Measurements from ENCODE around the gene UBXN6.

Gene UBXN6

GRCh38 chr19:4493104-4493928, 35.7 kb upstream of the UBXN6 start:
- DNase-seq = no peak

DNA sequence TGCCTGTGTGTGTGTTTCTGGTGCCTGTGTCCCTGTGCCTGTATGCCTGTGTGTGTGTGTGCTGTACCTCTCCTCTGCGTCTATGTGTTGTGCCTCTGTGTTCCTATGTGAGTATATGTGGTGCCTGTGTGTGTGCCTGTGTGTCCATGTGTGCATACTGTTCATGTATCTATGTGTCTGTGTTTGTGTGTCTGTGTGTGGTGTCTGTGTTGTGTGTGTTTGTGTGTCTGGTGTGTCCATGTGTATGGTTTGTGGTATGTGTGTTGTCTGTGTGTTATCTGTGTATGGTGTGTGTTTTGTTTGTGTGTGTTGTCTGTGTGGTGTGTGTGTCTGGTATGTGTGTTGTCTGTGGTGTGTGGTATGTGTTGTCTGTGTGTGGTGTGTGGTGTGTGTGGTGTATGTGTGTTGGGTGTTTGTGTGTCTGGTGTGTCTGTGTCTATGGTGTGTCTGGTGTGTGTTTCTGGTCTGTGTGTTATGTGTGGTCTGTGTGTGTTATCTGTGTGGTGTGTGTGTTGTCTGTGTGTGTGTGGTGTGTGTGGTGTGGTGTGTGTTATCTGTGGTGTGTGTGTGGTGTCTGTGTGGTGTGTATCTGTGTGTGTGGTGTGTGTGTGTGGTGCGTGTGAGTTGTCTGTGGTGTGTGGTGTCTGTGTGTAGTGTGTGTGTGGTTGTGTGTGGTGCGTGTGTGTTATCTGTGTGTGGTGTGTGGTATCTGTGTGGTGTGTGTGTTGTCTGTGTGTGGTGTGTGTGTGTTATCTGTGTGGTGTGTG, 34.9 kb upstream of the UBXN6 start:
- DNase-seq = no peak

GRCh38 chr19:4491446-4491845, 33.9 kb upstream of the UBXN6 start:
- DNase-seq = no peak

DNA sequence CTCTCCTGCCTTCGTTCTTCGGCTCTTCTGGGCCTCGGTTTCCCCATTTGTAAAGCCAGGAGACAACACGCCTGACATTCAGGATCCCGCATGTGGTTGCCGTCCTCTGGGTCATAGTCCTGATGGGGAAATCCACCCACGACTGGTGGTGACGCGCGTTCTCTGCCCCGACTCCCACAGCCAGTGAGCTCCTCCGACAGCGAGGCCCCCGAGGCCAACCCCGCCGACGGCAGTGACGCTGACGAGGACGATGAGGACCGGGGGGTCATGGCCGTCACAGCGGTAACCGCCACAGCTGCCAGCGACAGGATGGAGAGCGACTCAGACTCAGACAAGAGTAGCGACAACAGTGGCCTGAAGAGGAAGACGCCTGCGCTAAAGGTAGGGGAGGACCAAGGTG, 30.9 kb upstream of the UBXN6 start:
- no peak for DNase-seq

DNA sequence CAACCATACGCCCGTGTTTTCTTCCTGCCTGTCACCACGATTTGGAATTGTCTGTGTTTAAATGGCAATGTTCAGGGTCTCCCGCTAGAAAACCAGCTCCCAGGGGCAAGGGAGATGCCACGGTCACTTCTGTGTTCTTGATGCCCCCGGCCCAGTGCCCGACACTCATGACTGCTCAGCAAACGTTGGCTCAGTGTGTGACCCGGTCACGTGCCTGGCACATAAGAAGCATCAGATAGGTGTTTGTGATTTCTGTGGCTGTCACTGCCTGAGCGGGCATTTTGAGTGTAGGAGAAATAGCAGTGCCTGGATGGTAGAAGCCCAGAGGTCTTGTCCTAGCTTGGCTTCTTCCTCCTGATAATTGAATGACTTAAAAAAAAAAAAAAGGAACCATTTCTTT, 30.0 kb upstream of the UBXN6 start:
- DNase-seq = no peak

GRCh38 chr19:4483385-4483784, 25.8 kb upstream of the UBXN6 start:
- no peak for DNase-seq

DNA sequence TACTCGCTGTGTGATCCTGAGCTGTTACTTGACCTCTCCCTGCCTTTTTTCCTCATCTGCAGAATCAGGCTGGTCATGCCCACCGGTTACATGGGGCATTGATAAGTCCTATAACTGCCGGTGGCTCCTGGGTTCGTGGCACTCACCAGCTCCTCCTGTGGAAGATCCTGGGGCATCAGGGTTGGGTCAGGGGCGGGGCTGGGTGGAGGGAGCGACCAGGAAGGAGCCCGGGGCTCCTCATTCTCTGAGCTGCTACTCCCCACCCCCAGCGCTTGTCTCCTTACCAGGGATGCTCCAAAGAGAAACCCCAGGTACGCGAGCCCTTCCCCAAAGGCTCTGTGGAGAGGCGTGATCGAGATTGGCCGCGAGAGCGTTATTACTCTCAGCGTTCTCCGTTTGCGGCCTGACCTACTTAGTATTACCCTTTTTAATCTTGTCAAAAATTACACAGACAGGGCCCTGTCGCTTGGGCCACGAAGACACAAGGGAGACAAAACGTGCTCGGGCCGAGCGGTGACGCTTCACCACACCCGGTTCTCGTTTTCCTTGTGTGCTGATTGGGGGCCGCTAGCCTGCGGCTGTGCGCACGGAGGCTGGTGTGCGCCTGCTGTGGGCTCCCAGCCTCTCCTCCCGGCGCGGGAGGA, 25.2 kb upstream of the UBXN6 start:
- no peak for DNase-seq

GRCh38 chr19:4477034-4477801, 19.6 kb upstream of the UBXN6 start:
- DNase-seq = no peak

DNA sequence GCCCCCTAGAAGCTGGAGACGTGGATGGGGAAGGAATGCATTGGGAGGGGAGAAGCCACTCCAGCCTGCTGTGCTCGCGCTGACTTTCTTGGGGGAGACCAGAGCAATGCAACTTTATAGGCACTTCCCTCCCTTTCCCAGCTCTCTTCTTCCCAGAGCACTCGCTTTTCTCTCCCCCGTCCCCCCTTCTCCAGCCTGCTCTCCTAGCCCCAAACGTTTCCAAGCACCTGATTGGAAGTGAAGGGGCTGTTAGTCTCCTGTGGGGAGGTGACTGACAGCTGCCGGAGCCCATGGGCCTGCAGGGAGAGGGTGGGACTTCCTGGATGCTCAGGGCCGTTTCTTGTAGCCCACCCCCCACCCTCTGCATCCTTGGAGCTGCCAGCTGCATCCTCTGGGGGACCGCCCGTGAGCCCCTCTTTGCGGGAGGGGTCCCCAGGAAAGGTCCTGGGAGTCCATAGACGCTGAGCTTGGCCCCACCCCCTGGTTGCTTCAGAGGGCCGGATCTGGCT, 17.0 kb upstream of the UBXN6 start:
- DNase-seq = peak; percentile 66 to 86

DNA sequence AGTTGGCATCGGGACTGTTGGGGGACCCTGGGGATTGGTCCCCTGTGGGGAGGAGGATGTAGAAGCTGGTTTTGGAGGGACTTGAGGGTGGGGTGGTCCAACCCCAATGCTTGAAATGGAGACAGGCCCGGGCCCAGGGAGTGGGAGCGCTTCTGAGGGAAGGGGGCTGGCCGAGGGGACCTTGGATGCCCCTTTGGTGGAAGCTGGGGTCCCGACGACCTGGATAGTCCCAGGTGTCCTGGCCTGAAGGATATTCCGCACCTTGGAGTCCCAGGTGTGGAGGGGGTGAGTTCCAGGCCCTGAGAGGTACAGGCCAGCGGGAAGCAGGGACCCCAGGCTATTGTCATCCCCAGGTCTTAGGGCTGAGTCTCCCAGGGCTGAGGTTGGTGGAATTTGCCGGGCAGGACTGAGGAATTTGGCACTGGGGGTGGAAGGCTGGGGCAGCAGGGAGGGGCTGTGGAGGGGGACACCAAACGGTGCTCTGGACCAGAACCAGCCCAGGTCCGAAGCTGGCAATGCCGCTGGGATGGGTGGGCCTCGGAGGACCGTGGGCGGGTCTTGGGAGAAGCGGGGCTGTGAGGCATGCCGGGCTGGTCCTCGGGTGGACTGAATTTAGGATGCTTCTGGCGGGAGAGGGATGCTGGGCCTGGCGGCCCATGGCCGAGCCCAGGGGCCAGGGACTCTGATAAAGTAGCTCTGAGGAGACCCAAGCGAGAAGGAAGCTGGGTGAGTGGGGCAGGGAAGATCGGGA, 16.3 kb upstream of the UBXN6 start:
- DNase-seq = no peak

- DNase-seq = no peak
Observed at GRCh38 chr19:4473011-4473762, 15.6 kb upstream of the UBXN6 start.

DNA sequence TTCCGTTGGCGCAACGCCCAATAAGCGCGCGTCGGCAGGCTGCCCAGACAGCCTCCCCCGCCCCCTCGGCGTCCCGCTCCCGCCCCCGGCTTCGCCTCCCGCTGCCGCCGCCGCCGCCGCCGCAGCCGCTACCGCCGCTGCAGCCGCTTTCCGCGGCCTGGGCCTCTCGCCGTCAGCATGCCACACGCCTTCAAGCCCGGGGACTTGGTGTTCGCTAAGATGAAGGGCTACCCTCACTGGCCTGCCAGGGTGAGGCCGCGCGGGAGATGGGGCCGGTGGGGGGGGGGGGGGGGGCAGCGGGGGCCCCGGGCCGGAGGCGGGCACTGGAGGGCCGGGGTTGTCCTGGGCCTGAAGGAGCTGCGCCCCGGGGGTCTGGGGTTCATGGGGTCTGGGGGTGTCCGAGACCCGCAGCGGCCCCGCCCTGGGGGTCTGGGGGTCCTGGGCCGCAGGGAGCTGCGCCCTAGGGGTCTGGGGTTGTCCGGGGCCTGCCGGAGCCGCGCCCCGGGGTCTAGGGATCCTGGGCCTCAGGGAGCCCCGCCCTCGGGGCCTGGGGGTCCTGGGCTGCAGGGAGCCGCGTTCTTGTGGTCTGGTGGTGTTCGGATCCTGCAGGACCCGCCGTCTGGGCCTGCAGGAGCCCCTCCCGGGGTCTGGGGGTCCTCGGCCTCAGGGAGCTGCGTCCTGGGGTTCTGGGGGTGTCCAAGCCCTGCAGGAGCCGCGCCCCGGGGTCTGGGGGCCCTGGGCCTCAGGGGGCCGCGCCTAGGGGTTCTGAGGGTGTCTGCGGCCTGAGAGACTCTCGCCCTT, 14.8 kb upstream of the UBXN6 start, which contains the start of gene HDGFL2:
Gene HDGFL2 (plus strand): TSS at position 124 of the 801 bp plus-strand sequence. CDS start 54 bp downstream, at position 178.
- DNase-seq = peak in 1 of 2 experiments; percentile 54

DNA sequence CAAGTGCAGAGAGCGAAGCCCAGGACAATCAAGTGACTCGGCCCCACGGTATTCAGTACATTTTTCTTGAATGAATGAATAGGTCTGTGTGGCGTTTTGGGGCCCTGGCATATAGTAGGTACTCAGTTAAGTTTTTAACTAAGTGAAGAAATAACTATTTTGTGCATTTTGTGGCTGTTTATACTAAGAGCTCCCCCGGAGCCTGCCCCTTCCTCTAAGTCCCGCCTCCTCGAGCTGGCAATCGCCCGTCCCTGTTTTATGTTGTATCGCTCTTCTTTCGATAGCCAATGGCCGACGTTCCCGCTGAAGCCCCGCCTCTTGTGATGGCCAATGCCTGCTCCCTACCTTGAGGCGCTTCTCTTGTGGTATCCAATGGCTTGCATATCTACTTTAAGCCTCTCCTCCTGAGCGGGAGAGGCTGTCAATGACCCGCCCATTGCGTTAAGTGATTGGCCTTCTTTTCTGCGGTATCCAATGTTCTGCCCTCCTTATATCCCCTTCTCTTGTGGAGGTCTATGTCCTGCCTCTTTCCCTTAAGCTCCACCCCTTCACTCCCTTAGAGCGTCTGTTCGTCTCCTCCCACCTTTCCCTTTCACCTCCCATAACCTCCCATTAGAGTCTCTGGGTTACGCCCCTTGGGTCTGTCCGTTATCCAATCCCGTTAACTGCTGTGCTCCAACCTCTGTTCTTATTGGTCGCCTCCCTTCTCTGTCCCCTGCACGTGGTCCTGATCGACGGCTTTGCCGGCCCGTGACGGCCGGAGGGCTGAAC, 14.0 kb upstream of the UBXN6 start:
- peak; percentile 100 for DNase-seq

DNA sequence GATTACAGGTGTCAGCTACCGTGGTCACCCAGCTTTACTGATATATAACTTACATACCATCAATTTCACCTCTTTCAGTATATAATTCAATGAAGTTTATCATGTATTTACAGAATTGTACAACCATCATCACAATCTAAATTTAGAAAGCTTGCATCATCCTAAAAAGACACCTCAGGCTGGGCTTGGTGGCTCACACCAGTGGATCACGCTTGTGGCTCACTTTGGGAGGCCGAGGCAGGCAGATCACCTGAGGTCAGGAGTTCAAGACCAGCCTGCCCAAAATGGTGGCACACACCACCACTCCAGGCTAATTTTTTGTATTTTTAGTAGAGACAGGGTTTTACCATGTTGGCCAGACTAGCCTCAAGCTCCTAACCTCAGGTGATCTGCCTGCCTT, 10.2 kb upstream of the UBXN6 start:
- DNase-seq = no peak

DNA sequence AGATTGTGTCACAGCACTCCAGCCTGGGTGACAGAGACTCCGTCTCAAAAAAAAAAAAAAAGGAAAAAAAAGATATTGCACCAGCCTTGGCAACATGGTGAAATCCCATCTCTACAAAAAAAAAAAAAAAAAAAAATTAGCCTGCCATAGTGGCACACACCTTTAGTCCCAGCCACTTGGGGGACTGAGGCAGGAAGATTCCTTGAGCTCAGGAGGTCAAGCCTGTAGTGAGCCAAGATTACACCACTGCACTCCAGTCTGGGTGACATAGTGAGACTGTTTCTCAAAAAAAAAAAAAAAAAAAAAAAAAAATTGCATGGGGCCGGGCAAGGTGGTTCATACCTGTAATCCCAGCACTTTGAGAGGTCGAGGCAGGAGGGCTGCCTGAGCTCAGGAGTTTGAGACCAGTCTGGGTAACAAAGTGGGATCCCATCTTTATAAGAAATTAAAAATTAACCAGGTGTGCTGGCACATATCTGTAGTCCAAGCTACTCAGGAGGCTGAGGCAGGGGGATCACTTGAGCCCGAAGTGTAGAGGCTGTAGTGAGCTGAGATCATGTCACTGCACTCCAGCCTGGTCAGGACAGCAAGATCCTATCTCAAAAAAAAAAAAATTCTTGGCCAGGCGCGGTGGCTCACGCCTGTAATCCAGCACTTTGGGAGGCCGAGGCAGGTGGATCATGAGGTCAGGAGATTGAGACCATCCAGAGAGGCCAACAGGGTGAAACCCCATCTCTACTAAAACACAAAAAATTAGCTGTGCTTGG, 7.4 kb upstream of the UBXN6 start:
- no peak for DNase-seq

DNA sequence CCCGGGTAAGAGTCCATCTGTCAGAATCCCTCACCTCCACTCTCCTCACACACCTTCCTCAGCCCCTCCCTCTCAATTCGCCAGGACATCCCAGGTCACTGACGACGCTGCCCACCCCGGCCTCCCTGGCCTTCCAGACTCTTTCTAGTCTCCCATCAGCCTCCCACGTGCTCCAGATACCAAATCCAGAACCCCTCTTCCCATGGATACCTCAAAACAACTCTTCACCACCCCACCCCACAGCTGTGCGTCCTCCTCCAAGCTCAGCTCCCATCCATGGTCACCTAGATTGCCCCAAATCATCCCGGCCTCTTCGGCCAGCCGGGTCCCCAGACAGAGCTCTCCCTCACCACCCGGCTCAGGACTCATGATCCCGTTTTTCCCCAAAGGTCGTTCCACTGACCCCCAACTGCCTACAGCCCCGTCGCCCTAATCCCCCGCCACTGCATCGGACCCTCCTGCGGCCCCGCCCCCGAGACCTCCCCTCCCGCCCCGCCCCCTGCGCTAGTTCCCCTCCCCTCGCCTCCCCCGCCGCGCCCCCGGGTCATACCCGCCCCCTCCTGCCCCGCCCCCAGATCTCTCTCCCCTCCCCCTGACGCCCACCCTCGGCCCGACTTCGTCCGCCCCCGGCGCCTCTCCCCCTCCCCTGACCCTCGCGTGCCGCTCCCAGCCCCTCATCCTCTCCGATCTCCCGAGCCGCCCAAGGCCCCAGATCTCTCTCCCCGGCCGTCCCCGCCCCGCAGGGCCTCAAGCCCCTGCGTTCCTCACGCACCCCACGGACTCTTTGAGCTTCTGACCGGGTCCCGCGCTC, 546 bp downstream of the UBXN6 start:
- peak; percentile 64 to 81 for DNase-seq

DNA sequence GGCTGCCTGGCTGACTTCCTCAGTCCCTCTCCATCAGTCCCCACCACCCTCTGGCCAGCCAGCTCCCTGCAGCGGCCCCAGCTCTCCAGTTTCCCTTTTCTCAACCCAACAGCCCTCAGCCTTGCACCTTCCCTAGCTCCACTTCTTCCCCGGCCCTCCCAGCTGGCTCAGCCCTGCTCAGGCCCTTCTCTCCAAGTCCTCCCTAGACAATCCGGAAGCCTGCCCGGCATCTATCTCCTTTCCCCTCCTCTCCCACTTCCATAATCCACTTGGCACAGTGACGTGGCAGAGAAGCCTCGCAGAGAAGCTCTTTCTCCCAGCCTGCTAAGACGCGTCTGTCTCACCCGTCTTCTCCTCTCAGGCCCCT, 1.1 kb downstream of the UBXN6 start:
- DNase-seq = peak; percentile 41 to 67

All from NCI-H446 (cell line).